NCI-H1092 (cell line): ENCODE results near the gene FAM120C.

Experiments
- DNase-seq: peaks from one replicate; lab custom pipeline; 2025; lab: John Stamatoyannopoulos, UW

FAM120C gene

GRCh38 chrX:54157561-54157960 lies 25.5 kb downstream of the FAM120C start:
- DNase-seq, result no peak

- no peak for DNase-seq
These were observed 48.8 kb downstream of the FAM120C start for GRCh38 chrX:54134269-54134668.

GRCh38 chrX:54116391-54116790 lies 66.7 kb downstream of the FAM120C start:
- no peak for DNase-seq

- no peak for DNase-seq
These were observed 89.5 kb downstream of the FAM120C start for GRCh38 chrX:54093571-54093970.

GRCh38 chrX:54093159-54093558 lies 89.9 kb downstream of the FAM120C start:
- DNase-seq, result no peak

GRCh38 chrX:54090880-54091279 lies 92.2 kb downstream of the FAM120C start:
- DNase-seq, result no peak

GRCh38 chrX:54089191-54089590 lies 93.9 kb downstream of the FAM120C start:
- no peak for DNase-seq

- no peak for DNase-seq
These were observed 95.4 kb downstream of the FAM120C start for GRCh38 chrX:54087661-54088060.

GRCh38 chrX:54085666-54086065 lies 97.4 kb downstream of the FAM120C start:
- no peak for DNase-seq

GRCh38 chrX:54076903-54077302 lies 106.2 kb downstream of the FAM120C start:
- no peak for DNase-seq

GRCh38 chrX:54074826-54075225 lies 108.2 kb downstream of the FAM120C start:
- no peak for DNase-seq

- DNase-seq, result no peak
These were observed 115.3 kb downstream of the FAM120C start for GRCh38 chrX:54067766-54068165.

GRCh38 chrX:54066841-54067240 lies 116.2 kb downstream of the FAM120C start:
- no peak for DNase-seq

GRCh38 chrX:54064564-54064963 lies 118.5 kb downstream of the FAM120C start:
- no peak for DNase-seq

GRCh38 chrX:54063361-54063760 lies 119.7 kb downstream of the FAM120C start:
- DNase-seq, result no peak

GRCh38 chrX:54049801-54050200 lies 133.3 kb downstream of the FAM120C start:
- no peak for DNase-seq

GRCh38 chrX:54048412-54048811 lies 134.6 kb downstream of the FAM120C start:
- DNase-seq, result no peak

GRCh38 chrX:54045563-54046228 lies 137.4 kb downstream of the FAM120C start:
- DNase-seq, result peak; percentile 38

GRCh38 chrX:54044877-54045338 lies 138.1 kb downstream of the FAM120C start:
- DNase-seq, result no peak

- DNase-seq, result peak; percentile 94
These were observed 138.8 kb downstream of the FAM120C start, which contains the start of gene PHF8 for GRCh38 chrX:54044126-54044876. PHF8 (minus strand) TSS chrX:54044473; CDS start chrX:54042728, 1,745 bp downstream.

GRCh38 chrX:54043541-54044125 lies 139.4 kb downstream of the FAM120C start:
- no peak for DNase-seq

- DNase-seq, result no peak
These were observed 140.0 kb downstream of the FAM120C start for GRCh38 chrX:54043056-54043455.

- peak; percentile 20 for DNase-seq
These were observed 140.4 kb downstream of the FAM120C start for GRCh38 chrX:54042609-54043021.
